GM12865 (cell line): ENCODE data around the gene FUOM.

ENCODE experiments used
- DNase-seq: peaks from one replicate; pipeline ENCODE4 v3.0.0; 2010; ENCODE audit warnings: low read depth
- H3K4me3 ChIP-seq: 2 replicates; pipeline ENCODE4 v1.5.1; 2011; ENCODE audit warnings: mild to moderate bottlenecking, low read depth, low read length, control low read depth
- CTCF ChIP-seq: IDR thresholded peaks from 2 replicates; pipeline ENCODE4 v1.5.1; 2011; ENCODE audit warnings: low read length, control low read depth, low read depth, inconsistent platforms; ENCODE audit not compliant: insufficient read depth; ENCODE audit errors: missing control alignments

The FUOM gene

GRCh38 chr10:133394064-133394663 is 36.3 kb upstream of the FUOM start, which contains the start of gene MTG1:
Gene MTG1, plus strand, starts transcription at chr10:133394157. Its CDS starts 64 bp downstream, at chr10:133394221.
- peak; percentile 97 for DNase-seq

GRCh38 chr10:133393401-133394063 is 35.7 kb upstream of the FUOM start:
- DNase-seq: no peak
- TF ChIP-seq CTCF: no peak
- peak overlapping the region; percentile 50 for H3K4me3 ChIP-seq

More at GRCh38 chr10:133394064-133394663, 36.3 kb upstream of the FUOM start, which contains the start of gene MTG1:
- peak; percentile 3 for TF ChIP-seq CTCF
- H3K4me3 ChIP-seq: peak within 1 kb of the TSS; percentile 98

GRCh38 chr10:133391761-133392518 is 34.1 kb upstream of the FUOM start:
- TF ChIP-seq CTCF: no peak
- H3K4me3 ChIP-seq: peak overlapping the region; percentile 82
- DNase-seq: peak; percentile 42

GRCh38 chr10:133391249-133391635 is 33.4 kb upstream of the FUOM start:
- no peak for DNase-seq
- peak overlapping the region; percentile 82 for H3K4me3 ChIP-seq
- TF ChIP-seq CTCF: no peak

GRCh38 chr10:133390597-133391248 is 32.9 kb upstream of the FUOM start:
- H3K4me3 ChIP-seq: peak overlapping the region; percentile 82
- no peak for TF ChIP-seq CTCF
- DNase-seq: peak; percentile 54

- peak overlapping the region; percentile 82 for H3K4me3 ChIP-seq
- DNase-seq: peak; percentile 98
Observed at GRCh38 chr10:133388973-133389818, 31.4 kb upstream of the FUOM start.

More at GRCh38 chr10:133388973-133389818, 31.4 kb upstream of the FUOM start:
- TF ChIP-seq CTCF: no peak
